SK-N-MC (cell line): ENCODE measurements around the gene NDUFC1.

ENCODE experiments used
- EZH2 ChIP-seq: fragments of 200-600 bp; sonication (generic); IDR thresholded peaks from one replicate; pipeline ENCODE4 v1.6.1; 2017; ENCODE audit warnings: antibody characterized with exemption
- POLR2AphosphoS5 ChIP-seq: IDR thresholded peaks from 2 replicates; pipeline ENCODE4 v1.6.1; 2012; ENCODE audit warnings: mild to moderate bottlenecking, low read depth, low read length, borderline replicate concordance

GRCh38 chr4:139297001-139297410 is 5.3 kb downstream of the NDUFC1 start:
- TF ChIP-seq EZH2 (no peak), POLR2AphosphoS5 (no peak)
